Measurements from ENCODE around the gene HCN4.

Gene HCN4

DNA sequence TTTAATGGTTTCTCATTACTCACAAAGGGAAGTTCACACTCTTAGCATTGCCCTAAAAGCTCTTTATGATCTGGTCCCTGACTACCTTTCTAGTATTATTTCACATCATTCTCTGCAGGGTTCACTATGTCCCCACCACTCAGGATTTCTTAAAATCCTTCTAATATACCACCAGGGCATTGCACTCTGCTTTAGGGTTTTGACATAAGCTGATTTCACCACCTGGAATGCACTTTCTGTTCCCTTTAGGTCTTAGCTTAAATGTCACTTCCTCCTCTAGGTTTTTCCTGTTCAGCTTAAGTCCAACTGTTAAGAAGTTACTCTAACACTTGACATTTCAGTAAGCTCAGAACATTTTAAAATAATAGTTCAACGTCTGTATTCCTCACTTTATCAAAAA, 81.7 kb downstream of the HCN4 start:
- DNase-seq = no peak

DNA sequence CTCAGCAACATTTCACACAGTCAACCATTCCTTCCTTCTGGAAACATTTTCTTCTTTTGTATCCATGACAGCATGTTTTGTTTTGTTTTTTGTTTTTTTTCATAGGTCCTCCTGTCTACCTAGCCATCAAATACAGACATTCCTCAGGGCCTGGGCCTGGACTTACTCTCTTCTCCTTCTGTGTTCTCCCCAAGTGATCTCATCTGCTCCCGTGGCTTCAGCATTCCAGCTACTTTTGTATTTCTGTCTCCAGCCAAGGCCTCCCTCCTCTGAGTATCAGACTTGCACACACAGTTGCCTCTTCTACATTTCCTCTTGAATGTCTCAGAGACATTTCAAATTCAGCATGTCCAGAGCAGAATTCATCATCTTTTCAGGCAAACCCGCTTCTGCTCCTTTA, 82.4 kb downstream of the HCN4 start:
- no peak for DNase-seq

DNA sequence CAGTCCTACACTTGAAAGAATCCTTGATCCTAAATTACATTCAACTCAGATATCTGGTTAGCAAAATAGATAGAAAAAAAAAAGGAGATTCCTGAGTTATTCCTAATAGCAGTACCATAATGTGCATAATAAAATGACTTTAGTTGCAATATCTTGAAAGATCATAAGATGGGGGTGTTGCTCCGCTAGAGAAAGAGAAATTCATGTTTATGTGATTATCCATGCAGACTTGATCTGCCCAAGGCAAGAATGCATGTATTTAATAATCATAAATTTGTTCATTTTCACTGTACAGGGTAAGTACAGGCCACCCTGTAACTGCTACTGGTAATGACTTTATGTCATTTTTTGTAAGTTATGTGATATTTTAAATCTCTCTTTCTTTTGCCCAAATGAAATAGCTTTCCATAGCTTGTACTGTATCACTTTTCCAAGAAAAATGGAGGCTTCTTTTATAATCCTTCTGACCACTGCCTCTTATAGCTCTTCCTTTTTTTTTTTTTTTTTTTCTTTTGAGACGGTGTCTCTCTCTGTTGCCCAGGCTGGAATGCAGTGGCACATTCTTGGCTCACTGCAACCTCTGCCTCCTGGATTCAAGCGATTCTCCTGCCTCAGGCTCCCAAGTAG, 84.6 kb downstream of the HCN4 start:
- DNase-seq = no peak

- no peak for DNase-seq
Observed at GRCh38 chr15:73283366-73283962, 85.3 kb downstream of the HCN4 start.

- no peak for DNase-seq
Observed at GRCh38 chr15:73282567-73283365, 86.0 kb downstream of the HCN4 start.

DNA sequence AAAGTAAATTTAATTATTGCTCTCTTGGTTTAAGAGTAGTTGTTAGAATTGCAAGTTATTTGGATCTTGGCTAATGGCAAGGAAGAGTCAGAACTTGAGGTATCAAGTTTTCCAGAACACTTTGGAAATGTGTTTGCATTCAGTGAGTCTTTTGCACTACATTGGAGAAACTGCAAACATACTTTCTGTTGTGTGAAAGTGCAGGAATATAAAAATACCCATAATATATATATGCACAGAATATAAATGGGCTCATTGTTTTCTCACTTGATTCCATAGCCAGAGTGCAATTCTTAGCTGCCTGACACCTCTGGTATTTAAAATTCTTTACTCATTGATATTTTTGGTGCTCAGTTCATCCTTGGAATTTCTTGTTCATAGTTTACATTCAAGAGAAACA, 92.9 kb downstream of the HCN4 start:
- no peak for DNase-seq

GRCh38 chr15:73273181-73274002, 95.4 kb downstream of the HCN4 start:
- peak; percentile 5 for DNase-seq

- DNase-seq = no peak
Observed at GRCh38 chr15:73270366-73271097, 98.2 kb downstream of the HCN4 start.
